Tibial nerve (tissue), 3 donors: ENCODE results near the gene RBKS.

Experiments used
- POLR2A ChIP-seq, 2 donors: fragments of 450-650 bp; IDR thresholded peaks; one replicate each; pipeline ENCODE4 v1.6.1; 2017; ENCODE audit warnings: antibody characterized with exemption in 2 of 2, mild to moderate bottlenecking in 2 of 2, moderate library complexity in 2 of 2
- TF ChIP-seq, protein P1 (sequence below), 5 experiments: fragments of 200-600 bp in 3 of 5; fragments of 450-650 bp in 2 of 5; sonication (generic) in 3 of 5; IDR thresholded peaks; one replicate each; pipeline ENCODE4 v1.5.1; 2016 to 2019; ENCODE audit warnings: antibody characterized with exemption in 5 of 5, mild to moderate bottlenecking in 3 of 5, moderate library complexity in 2 of 5

- TF ChIP-seq, protein P1, sequence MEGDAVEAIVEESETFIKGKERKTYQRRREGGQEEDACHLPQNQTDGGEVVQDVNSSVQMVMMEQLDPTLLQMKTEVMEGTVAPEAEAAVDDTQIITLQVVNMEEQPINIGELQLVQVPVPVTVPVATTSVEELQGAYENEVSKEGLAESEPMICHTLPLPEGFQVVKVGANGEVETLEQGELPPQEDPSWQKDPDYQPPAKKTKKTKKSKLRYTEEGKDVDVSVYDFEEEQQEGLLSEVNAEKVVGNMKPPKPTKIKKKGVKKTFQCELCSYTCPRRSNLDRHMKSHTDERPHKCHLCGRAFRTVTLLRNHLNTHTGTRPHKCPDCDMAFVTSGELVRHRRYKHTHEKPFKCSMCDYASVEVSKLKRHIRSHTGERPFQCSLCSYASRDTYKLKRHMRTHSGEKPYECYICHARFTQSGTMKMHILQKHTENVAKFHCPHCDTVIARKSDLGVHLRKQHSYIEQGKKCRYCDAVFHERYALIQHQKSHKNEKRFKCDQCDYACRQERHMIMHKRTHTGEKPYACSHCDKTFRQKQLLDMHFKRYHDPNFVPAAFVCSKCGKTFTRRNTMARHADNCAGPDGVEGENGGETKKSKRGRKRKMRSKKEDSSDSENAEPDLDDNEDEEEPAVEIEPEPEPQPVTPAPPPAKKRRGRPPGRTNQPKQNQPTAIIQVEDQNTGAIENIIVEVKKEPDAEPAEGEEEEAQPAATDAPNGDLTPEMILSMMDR (IDR thresholded peaks at IDR 0.05), result no peak
- no peak for TF ChIP-seq POLR2A (IDR thresholded peaks at IDR 0.05)
These were observed 94.3 kb downstream of the RBKS start for GRCh38 chr2:27795868-27796277.
